SK-N-DZ (cell line): Measurements from ENCODE around the gene PRMT1. TPM values are rescaled to one million over a fixed set of nuclear protein-coding genes. Genes with fewer than 3 reads are reported as not detected.
A peak's percentile ranks its signal among the peaks of the same experiment; 100 is the strongest.
"Not testable (repeated sequence)": the region's sequence is repeated elsewhere in the genome, so short reads cannot be mapped to it uniquely, and the experiment has no call there.

Source experiments
- DNase-seq: peaks from one replicate; pipeline ENCODE4 v3.0.0-alpha.2; 2015; ENCODE audit warnings: low spot score
- polyA plus RNA-seq, 2 experiments: library from polyadenylated mRNA; depleted of rRNA; stranded (reverse); fragments of >200 nt; gene quantifications; 2 replicates each; pipeline ENCODE4 v1.2.3, GENCODE V29; 2014

The PRMT1 gene
- 454 and 480 TPM in 2 replicates for polyA plus RNA-seq (2014; cell fraction: cytosol; rRNA removed)
- 349 and 359 TPM in 2 replicates for polyA plus RNA-seq (2014; cell fraction: nucleus; rRNA removed)

DNA sequence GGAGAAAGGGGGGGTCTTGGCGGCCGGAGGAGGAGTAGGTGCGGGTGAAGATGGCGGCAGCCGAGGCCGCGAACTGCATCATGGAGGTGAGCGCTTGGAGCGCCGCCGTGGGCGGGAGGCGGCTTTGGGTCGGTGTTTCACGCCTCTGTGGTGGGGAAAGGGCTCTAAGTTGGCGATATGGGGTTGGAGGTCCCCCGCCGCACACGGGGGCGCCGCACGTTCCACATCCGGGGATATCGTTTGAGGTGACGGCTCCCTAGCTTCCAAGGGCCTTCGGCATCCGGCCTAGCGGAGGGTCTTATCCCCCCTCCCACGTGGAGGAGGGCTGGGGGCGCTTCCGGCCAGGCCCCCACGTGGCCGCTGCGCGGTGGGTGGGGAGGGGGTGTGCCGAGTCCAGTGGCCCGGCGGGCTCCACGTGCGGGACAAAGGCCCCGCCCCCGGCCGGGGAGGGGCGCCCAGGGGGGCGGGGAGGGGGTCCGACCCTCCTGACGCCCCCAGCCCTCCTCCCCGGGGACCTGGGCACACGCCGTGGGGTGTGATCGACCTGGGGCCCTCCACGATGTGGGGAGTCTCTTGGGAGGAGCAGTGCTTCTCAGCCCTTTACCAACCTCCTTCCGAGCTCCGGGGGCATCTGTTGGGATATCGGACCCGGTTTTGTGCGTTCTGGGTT lies at the start of gene PRMT1:
PRMT1 (plus strand) TSS at position 41 of the 670 bp plus-strand sequence; CDS start at position 51, 10 bp downstream.
- peak; percentile 68 for DNase-seq

DNA sequence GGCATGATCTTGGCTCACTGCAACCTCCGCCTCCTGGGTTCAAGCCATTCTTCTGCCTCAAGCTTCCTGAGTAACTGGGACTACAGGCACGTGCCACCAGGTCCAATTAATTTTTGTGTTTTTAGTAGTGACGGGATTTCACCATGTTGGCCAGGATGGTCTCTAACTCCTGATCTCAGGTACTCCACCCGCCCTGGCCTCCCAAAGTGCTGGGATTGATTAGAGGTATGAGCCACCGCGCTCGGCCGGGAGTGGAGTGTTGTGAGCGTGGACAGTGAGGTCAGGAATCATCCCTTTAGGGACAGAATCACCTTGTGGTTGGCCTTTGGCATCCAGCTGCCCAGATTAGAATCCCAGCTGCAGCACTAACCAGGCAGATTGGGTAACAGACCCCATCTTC lies 47.4 kb upstream of the PRMT1 start:
- DNase-seq: no peak

DNA sequence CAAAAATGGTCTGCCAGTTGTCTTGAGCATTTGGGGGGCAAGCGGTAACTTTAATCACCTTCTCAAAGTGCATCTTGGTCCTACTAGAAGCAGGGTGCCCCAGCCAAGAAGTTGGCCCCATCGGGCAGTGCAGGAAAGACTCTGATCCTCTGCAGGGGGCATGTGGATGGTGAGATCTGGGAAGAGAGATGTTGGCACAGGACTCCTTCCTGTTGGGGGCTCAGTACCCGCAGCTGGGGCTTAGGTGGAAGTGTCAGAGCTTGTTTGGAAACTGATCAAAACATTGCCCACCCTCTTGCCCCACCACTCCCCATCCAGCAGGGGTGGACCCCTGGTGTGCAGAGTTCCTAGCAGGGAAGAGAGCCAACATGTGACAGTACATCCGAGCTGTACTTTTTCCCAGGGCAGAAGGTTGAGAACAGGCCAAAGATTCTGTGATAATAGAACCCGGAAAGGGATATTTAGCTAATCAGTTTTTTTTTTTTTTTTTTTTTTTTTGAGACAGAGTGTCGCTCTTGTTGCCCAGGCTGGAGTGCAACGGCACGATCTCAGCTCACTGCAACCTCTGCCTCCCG lies 46.0 kb upstream of the PRMT1 start:
- DNase-seq: no peak

DNA sequence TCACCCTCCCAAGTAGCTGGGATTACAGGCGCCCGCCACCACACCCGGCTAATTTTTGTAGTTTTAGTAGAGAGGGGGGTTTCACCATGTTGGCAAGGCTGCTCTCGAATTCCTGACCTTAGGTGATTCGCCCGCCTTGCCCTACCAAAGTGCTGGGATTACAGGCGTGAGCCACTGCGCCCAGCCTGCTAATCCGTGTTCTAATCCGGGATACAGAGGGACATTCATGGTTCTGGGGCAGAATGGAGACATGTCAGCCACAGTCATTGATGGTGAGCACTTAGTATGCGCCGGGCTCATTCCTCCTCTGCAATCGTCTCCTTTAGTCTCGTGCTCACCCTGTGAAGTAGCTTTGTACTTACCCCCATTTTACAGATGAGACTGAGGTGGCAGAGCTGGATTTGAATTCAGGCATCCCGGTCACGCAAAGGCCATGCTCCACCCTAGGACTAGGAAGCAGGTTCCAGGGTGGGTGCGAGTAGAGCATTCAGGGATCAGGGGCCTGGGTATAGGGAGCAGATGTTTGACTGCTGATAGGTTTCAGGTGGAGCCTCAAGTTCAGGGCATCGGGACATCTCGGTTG lies 45.4 kb upstream of the PRMT1 start:
- DNase-seq: no peak

DNA sequence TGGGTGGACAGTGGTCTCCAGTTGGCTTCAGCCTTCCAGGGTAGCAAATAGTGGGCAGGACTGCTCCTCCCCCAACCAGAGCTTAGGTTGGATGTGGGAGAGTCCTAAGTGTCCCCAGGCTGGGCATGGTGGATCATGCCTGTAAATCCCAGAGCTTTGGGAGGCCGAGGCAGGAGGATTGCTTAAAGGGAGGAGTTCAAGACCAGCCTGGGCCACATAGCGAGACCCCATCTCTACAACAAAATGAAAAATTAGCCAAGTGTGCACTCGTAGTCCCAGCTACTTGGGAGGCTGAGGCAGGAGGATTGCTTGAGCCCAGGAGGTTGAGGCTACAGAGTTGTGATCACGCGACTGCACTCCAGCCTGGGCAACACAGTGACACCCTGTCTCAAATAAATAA lies 44.5 kb upstream of the PRMT1 start:
- DNase-seq: no peak

DNA sequence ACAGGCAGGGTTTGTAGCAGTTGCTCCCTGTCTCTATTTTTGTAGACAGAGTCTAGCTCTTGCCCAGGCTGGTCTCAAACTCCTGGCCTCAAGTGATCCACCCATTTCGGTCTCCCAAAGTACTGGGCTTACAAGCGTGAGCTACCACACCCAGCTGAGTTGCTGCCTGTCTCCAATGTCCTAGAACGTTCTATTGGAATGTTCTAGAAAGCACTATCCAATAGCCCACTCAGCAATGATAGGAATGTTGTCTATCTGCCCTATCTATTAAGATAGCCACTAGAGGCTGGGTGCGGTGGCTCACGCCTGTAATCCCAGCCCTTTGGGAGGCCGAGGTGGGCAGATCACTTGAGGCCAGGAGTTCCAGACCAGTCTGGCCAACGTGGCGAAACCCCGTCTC lies 43.8 kb upstream of the PRMT1 start:
- DNase-seq: not testable (repeated sequence)

DNA sequence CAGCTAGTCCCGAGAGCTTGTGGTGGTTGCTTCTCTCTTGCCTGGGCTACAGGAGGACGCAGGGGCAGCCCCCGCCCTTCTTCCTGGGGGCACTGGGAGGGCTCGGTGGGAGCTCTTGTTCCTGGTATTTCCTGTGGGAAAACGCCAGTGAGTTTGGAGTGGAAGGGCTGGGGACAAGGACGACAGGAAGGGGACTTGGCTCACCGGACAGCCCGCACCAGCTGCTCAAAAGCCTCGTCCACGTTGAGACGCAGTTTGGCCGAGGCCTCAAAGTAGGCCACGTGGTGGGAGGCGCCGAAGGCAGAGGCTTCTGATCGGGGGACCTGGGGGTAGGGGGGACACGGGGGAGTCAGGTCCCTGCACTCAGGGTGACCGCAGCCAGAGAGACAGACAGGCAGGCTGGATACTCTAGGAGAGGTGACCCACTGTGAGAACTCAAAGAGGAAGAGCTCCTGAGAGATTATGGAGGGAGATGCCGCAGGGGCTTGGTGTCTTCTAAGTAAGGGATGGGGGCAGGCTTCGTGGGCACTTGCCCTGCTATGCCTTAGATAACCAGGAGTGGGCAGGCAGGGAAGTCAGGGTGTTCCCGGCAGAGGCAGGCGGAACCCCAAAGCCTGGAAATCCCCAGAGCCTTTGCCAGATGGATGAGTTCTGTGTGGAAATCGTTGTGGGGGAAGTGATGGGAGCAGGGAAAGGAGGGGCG lies 41.4 kb upstream of the PRMT1 start:
- peak; percentile 18 for DNase-seq

DNA sequence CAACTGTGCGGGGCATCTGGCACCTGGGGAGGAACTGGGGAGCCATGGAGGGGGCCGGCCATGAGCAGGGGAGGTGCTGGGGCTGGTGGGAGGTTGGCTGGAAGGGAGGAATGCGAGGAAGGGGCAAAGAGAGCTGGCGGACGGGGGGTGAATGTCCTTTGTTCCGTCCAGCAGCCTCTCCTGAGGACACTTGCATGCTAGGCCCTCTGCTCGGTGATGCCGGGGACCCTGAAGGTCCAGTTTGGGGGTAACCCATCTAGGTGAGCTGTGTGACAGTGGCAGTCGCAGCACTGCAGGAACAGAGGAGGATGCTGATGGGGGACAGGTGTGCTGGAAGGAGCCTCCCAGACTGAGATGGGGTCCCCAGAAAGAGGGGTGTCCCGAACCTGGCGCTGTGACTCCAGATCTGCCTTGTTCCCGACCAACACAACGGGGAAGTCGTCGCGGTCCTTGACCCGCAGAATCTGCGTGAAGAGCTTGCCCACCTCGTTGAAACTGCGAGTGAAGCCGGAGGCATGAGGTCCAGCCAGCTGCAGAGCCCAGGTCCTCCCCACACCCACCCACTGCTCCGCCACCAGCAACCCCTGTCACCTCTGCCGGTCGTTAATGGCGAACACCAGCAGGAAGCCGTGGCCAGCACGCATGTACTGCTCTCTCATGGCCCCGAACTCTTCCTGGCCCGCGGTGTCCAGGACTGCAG lies 40.7 kb upstream of the PRMT1 start:
- no peak for DNase-seq

DNA sequence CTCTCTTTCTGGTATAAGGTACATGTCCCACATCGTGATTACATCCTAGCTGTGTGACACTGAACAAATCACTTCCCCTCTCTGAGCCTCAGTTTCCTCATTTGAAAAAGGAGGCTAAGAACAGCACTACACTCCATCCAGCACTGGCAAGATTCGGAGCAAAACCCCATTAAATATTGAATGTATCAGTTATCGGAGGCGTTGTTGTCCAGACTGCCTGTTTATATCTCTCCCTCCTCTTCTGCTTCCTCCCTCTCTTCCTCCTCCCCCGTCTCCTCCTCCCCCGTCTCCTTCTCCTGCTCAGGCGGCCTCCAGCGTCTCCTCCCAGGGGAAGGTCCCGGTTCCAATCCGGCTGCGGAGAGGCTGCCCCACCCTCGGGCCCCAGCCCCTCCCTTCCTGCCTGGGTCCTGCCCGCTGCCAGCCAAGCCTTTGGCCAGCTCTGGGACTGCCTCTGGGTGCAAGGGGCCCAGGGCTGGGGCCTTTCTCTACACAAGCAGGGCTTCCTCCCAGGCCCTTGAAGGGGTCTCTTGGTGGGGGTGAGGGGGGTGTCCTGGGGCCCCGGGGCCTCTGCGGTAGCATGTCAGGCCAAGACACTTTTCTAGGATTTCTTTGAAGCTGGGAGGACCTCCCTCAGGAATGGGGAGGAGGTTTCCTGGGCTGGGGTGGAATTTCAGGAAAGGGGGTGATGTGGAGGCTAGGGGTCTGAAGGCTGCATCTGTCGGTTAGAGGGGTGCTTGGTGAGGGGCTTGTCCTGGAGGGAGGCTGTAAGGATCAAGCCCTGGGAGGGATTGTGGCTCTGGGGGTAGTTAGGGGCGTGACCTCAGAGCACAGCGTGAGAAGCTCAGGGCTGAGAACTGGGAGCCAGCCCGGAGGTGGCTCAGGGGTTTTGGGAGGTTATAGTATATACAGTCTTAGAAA lies 39.0 kb upstream of the PRMT1 start:
- DNase-seq: peak; percentile 15

DNA sequence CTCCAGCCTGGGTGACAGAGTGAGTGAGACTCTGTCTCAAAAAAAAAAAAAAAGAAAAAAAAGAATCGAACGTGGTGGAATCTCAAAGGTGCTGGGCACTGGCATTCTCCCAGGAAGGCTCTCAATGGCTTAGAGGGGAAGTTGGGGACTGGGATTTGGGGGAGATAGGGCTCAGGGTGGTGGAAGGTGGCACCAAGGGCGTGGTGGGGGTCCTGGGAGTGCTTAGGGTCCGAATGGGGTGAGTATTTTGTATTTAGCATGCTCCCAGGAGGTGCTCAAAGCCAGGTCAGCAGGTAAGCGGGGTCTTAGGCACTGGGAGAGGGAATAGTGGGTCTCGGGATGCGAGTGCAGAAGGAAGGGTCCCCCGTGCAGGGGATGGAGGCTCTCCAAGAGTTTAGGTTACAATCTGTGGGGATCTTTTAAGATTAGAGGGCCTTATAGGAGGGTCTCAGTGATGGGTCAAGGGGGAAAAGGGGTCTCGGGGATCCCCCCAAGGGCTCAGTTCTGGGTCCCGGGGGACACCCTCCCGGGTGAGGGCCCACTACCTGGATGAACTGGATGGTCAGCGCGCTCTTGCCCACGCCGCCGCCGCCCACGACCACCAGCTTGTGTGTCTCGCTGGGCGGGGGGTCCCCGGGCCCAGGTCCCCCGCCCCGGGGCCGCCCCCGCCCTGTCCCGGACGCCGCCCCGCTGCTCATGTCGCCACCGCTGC lies 37.5 kb upstream of the PRMT1 start:
- DNase-seq: peak; percentile 10

DNA sequence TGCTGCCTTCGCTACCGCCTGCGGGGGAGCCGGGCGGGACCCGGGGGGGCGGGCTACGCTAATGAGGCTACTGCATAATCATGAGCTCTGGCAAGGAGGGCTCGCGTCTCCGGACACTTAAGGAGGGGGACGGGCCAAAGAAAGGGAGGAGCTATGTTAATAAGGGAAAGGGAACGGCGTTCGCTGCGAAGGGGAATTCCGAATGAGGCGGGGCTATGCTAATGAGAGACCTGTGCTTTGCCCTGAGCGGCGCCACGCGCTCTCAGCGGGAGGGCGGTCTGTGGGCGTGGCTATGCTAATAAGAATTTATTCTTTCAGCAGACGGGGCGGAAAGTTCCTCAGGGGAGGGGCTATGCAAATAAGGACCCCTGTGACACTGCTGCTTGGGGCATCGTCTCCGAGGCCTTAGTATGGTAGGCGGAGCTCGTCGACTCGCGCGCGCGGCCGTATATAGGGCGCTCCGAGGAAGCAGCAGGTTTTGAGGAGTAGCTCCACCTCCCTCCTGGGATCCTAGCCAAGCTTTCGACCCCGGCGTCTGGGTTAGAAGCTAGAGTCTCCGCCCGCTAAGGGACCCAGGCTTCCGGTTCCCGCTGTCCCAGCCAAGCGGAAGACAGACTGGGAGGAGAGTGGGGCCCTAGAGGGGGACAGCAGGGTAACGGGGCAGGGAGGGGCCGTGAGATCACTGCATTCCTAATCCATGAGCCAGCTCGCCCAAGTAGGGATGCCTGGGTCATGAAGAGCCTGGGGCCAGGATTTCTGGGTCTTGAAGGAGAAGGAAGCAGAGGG lies 36.8 kb upstream of the PRMT1 start, which contains the start of gene RRAS:
RRAS (minus strand) TSS at position 31 of the 786 bp plus-strand sequence. CDS start 45 bp downstream, outside the sequence.
- DNase-seq: peak; percentile 98

DNA sequence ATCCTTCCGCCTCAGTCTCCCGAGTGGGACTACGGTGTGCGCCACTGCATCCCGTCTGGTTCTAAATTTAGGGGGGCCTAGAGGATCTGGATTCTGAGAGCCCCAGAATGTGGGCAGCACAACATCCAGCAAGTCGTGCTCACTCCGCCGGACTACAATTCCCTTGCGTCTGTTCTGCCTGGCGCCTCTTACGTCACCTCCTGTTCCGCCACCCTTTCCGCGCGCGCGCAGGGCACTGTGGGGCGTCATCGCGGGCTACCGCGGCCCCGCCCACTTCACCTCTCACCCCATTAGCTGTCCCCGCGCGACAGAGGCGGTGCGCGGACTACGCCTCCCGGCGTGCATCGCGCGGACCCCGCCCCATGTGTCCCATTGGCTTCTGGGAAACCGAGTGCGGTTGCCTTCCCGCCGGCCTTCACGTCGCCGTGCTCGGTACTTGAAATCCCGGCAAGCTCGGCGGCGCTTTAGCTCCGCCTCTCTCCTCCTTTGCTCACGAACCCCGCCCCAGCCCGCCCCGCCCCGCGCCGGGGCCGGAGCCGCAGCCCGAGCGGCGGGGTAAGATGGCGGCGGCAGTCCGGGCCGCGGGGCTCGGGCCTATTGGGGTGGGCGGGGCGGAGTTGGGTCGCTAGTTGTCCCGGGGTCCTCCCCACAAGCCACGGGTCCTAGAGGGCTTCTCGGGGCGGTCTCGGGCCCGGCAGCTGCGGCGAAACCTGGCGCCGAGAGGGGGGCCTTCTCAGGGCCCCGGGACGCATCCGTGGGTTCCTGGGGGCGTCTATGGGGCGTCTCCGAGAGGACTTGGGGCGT lies 35.2 kb upstream of the PRMT1 start, which contains the start of gene SCAF1:
SCAF1 (plus strand) TSS at position 522 of the 804 bp plus-strand sequence. CDS start 2,818 bp downstream, outside the sequence.
- peak; percentile 97 for DNase-seq

DNA sequence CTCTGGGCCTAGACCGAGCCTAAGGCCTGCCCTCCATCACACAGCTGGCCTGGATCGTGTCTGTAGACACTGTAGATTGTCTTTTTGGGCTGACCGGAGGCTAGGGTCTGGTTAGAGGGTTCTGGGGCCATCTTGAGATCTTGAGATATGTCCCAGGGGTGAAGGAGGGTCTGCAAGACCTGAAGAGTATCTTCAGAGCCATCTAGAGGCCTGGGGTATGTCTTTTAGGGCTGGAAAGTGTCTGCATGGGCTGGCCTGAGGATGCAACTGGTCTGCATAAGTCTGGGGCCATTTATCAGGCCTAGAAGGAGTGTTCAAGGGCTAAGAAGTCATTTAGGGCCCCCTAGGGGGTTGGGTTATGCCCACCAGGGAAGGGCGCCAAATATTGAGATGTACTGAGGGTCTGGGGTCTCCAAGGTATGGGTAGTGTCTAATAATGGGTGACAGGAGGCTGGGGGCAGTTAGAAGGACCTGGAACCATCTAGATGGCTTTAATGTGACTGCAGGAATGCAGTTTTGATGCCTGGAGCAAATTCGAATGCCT lies 34.5 kb upstream of the PRMT1 start:
- DNase-seq: peak; percentile 77

DNA sequence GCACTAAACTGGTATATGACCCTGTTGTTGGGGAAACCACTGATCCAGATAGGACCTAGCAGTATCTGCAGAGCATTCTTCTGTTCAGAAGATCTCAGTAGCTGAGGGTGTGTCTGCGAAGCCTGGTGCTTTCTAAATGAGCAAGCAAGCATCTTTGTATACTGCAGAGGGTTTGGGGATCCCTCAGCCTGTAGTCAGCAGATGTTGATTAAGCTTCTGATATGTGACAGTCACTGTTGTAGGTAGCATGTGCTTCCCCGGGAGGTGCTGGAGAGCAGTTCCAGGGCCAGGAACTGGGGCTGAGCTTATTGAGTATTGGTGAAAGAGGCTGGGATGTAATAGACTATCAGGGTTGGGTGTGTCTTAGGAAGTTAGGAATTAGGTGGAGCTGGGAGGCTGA lies 33.6 kb upstream of the PRMT1 start:
- no peak for DNase-seq

DNA sequence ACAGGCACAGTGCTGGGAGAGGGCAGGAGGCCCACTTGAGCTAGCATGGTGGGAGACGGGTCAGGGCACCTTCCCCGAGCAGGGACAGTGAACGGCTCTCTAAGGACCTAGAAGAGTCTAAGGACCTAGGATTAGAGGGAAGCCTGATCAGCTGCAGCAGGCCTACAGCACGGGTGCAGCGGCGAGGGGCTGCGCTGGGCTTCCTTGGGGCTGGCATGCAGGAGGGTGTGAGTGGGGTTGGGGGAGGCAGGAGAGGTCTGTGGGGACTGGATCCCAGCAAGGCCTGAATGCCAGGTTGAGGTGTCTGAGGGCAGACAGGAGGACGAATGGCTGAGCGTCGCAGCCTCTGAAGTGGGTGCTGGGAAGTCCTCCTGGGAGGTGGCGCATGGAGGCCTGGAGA lies 31.5 kb upstream of the PRMT1 start:
- no peak for DNase-seq

DNA sequence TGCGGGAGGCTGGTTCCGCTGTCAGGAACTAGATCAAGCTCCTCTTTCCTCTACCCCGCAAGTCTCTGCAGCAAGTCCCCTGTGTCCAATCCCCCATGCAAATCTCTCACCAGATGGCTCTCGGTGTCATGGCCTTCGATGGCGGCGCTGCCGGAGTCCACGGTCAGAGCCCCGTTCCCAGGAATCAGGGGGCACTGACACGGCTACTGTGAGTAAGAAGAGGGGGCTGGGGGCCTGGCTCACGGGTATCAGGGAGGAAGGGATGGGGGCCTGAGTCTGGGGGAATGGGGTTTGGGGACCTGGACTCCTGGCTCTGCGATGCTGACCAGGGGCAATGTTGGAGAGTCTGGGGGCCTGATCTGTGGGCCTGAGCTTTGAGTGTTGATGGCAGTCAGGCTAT lies 31.1 kb upstream of the PRMT1 start:
- no peak for DNase-seq

DNA sequence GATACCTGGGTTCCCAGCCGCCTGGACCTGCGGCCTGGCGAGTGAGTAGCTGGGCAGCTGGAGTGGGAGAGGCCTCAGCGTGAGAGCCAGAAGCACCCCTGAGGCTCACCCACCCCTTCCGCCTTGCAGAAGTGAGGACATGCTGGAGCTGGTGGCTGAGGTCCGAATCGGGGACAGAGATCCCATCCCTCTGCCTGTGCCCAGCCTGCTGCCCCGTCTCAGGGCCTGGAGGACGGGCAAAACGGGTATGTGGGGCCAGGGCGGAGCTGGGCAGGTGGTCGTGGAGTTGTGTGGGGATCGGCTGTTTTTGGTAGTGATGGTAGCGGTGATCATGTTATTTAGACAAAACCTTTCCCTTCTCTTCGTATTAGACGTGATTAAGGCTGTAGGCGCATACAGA lies 30.5 kb upstream of the PRMT1 start:
- DNase-seq: no peak
